HEK293 (cell line): Measurements from ENCODE around the gene KLHL8.

Experiments
- CTCF ChIA-PET: fragments of 350-600 bp; formaldehyde crosslinking; extraction: SDS; loops from one replicate; lab custom pipeline; 2021; ENCODE audit warnings: antibody characterized with exemption; lab: Yijun Ruan, JAX
- POLR2A ChIA-PET: fragments of 300-600 bp; formaldehyde crosslinking; extraction: SDS; loops from one replicate; lab custom pipeline; 2020; ENCODE audit warnings: antibody characterized with exemption, inconsistent platforms; lab: Yijun Ruan, JAX
- H3K27ac ChIP-seq: fragments of 200-500 bp; sonication (Bioruptor generic); 2 replicates; pipeline ENCODE4 v1.5.1; 2014; ENCODE audit warnings: low read depth, low read length, control low read depth, inconsistent platforms; ENCODE audit errors: extremely low read depth
- H3K36me3 ChIP-seq, 2 experiments: fragments of 200-500 bp in 1 of 2; sonication (Bioruptor generic) in 1 of 2; 1 replicate in 1 of 2; 2 replicates in 1 of 2; pipeline ENCODE4 v1.5.1; 2014 to 2017; ENCODE audit warnings: inconsistent platforms in 2 of 2, low read length in 2 of 2; ENCODE audit not compliant: control insufficient read depth in 2 of 2, insufficient read depth in 1 of 2
- H3K4me1 ChIP-seq: fragments of 200-500 bp; sonication (Bioruptor generic); 2 replicates; pipeline ENCODE4 v1.5.1; 2014; ENCODE audit warnings: mild to moderate bottlenecking, low read length, inconsistent platforms; ENCODE audit not compliant: control insufficient read depth, insufficient read depth
- H3K4me3 ChIP-seq: 2 replicates; pipeline ENCODE4 v1.5.1; 2011; ENCODE audit warnings: low read depth, mild to moderate bottlenecking, control low read depth, low read length, moderate library complexity
- H3K9me3 ChIP-seq: fragments of 200-500 bp; sonication (Bioruptor generic); 2 replicates; pipeline ENCODE4 v1.5.1; 2014; ENCODE audit warnings: low read depth, low read length, inconsistent platforms; ENCODE audit not compliant: control insufficient read depth, insufficient read depth
- BCL11A ChIP-seq: fragments of 450-650 bp; formaldehyde crosslinking; IDR thresholded peaks from 2 replicates; pipeline ENCODE4 v1.5.1; 2016; ENCODE audit warnings: low read depth, missing biosample characterization, missing genetic modification characterization
- HOXA7 ChIP-seq: sonication (generic); formaldehyde crosslinking; IDR thresholded peaks from 2 replicates; pipeline ENCODE4 v1.8.1; 2022; ENCODE audit warnings: missing genetic modification reagents, borderline replicate concordance
- HOXC10 ChIP-seq: sonication (generic); formaldehyde crosslinking; IDR thresholded peaks from 2 replicates; pipeline ENCODE4 v1.8.1; 2023; ENCODE audit warnings: mild to moderate bottlenecking, missing genetic modification reagents
- KLF7 ChIP-seq: fragments of 450-650 bp; formaldehyde crosslinking; IDR thresholded peaks from 2 replicates; pipeline ENCODE4 v1.5.1; 2016; ENCODE audit warnings: missing biosample characterization, missing genetic modification characterization, borderline replicate concordance
- OVOL3 ChIP-seq: fragments of 450-650 bp; formaldehyde crosslinking; IDR thresholded peaks from 2 replicates; pipeline ENCODE4 v1.5.1; 2016; ENCODE audit warnings: missing biosample characterization, missing genetic modification characterization
- PRDM6 ChIP-seq: fragments of 450-650 bp; formaldehyde crosslinking; IDR thresholded peaks from 2 replicates; pipeline ENCODE4 v1.5.1; 2017; ENCODE audit warnings: missing biosample characterization, missing genetic modification characterization
- RBAK ChIP-seq: fragments of 450-650 bp; formaldehyde crosslinking; IDR thresholded peaks from 2 replicates; pipeline ENCODE4 v1.5.1; 2016; ENCODE audit warnings: missing biosample characterization, missing genetic modification characterization
- SETDB1 ChIP-seq: IDR thresholded peaks from one replicate; pipeline ENCODE4 v1.6.1; 2017; ENCODE audit warnings: mild to moderate bottlenecking, low read length, moderate library complexity, mixed read lengths; ENCODE audit not compliant: insufficient read length
- ZNF10 ChIP-seq: fragments of 450-650 bp; formaldehyde crosslinking; IDR thresholded peaks from 2 replicates; pipeline ENCODE4 v1.5.1; 2017; ENCODE audit warnings: missing biosample characterization, missing genetic modification characterization
- ZNF140 ChIP-seq: fragments of 450-650 bp; formaldehyde crosslinking; IDR thresholded peaks from 2 replicates; pipeline ENCODE4 v1.5.1; 2016; ENCODE audit warnings: missing biosample characterization, missing genetic modification characterization
- ZNF16 ChIP-seq: fragments of 450-650 bp; formaldehyde crosslinking; IDR thresholded peaks from 2 replicates; pipeline ENCODE4 v1.5.1; 2016; ENCODE audit warnings: low read depth, missing biosample characterization, missing genetic modification characterization
- ZNF221 ChIP-seq: fragments of 450-650 bp; formaldehyde crosslinking; IDR thresholded peaks from 2 replicates; pipeline ENCODE4 v1.5.1; 2017; ENCODE audit warnings: missing biosample characterization, missing genetic modification characterization, borderline replicate concordance
- ZNF302 ChIP-seq: fragments of 450-650 bp; formaldehyde crosslinking; IDR thresholded peaks from 2 replicates; pipeline ENCODE4 v1.5.1; 2016; ENCODE audit warnings: missing biosample characterization, missing genetic modification characterization, low read depth
- ZNF341 ChIP-seq: fragments of 450-650 bp; formaldehyde crosslinking; IDR thresholded peaks from 2 replicates; pipeline ENCODE4; 2016; ENCODE audit warnings: low read depth, missing biosample characterization, missing genetic modification characterization
- ZNF350 ChIP-seq: fragments of 450-650 bp; formaldehyde crosslinking; IDR thresholded peaks from 2 replicates; pipeline ENCODE4 v1.5.0; 2017; ENCODE audit warnings: missing biosample characterization, mild to moderate bottlenecking, missing genetic modification characterization
- ZNF433 ChIP-seq: fragments of 450-650 bp; formaldehyde crosslinking; IDR thresholded peaks from 2 replicates; pipeline ENCODE4 v1.5.1; 2016; ENCODE audit warnings: missing biosample characterization, missing genetic modification characterization, low read depth
- ZNF560 ChIP-seq: fragments of 450-650 bp; formaldehyde crosslinking; IDR thresholded peaks from 2 replicates; pipeline ENCODE4 v1.5.1; 2017; ENCODE audit warnings: missing biosample characterization, missing genetic modification characterization, borderline replicate concordance
- ZNF596 ChIP-seq: fragments of 450-650 bp; IDR thresholded peaks from 2 replicates; pipeline ENCODE4 v1.5.0; 2018; ENCODE audit warnings: missing biosample characterization, mild to moderate bottlenecking, missing genetic modification characterization, moderate library complexity
- ZNF600 ChIP-seq: fragments of 450-650 bp; formaldehyde crosslinking; IDR thresholded peaks from 2 replicates; pipeline ENCODE4 v1.5.1; 2016; ENCODE audit warnings: missing biosample characterization, missing genetic modification characterization
- ZNF623 ChIP-seq: fragments of 450-650 bp; formaldehyde crosslinking; IDR thresholded peaks from 2 replicates; pipeline ENCODE4 v1.5.1; 2016; ENCODE audit warnings: missing biosample characterization, missing genetic modification characterization
- ZNF624 ChIP-seq: fragments of 450-650 bp; formaldehyde crosslinking; IDR thresholded peaks from 2 replicates; pipeline ENCODE4 v1.5.1; 2017; ENCODE audit warnings: missing biosample characterization, missing genetic modification characterization
- ZNF677 ChIP-seq: fragments of 450-650 bp; IDR thresholded peaks from 2 replicates; pipeline ENCODE4 v1.5.0; 2018; ENCODE audit warnings: missing biosample characterization, mild to moderate bottlenecking, missing genetic modification characterization, moderate library complexity
- ZNF692 ChIP-seq: fragments of 450-650 bp; formaldehyde crosslinking; IDR thresholded peaks from 2 replicates; pipeline ENCODE4 v1.5.1; 2016; ENCODE audit warnings: missing biosample characterization, missing genetic modification characterization
- ZSCAN16 ChIP-seq: fragments of 450-650 bp; formaldehyde crosslinking; IDR thresholded peaks from 2 replicates; pipeline ENCODE4 v1.5.1; 2016; ENCODE audit warnings: missing biosample characterization, missing genetic modification characterization

KLHL8 gene

GRCh38 chr4:87266986-87267385 is 46.6 kb upstream of the KLHL8 start (continued):
- TF ChIP-seq OVOL3 (tag by site-specific recombination) (no peak), ZNF140 (no peak), ZNF600 (no peak)
- TF ChIP-seq, all 188 proteins: peak for 0

- no peak overlapping the region for H3K4me3 ChIP-seq
- CTCF ChIA-PET = interaction anchor here (2.1 kb wide), 1 partner anchor 112 kb away, joined by 4 read pairs; no protein-coding TSS in a partner anchor
- H3K27ac ChIP-seq = no peak overlapping the region
- no peaks in the 10 kb centered on the region for H3K36me3 ChIP-seq
- POLR2A ChIA-PET = no interaction called here
- TF ChIP-seq ZNF10 (tag by site-specific recombination) (peak; percentile 59), HOXA7 (no peak), SETDB1 (peak; percentile 71), ZNF624 (tag by site-specific recombination) (no peak), KLF7 (no peak), ZSCAN16 (tag by site-specific recombination) (no peak), ZNF16 (tag by site-specific recombination) (no peak), ZNF221 (tag by site-specific recombination) (no peak), ZNF302 (tag by site-specific recombination) (no peak), ZNF600 (no peak), ZNF560 (tag by site-specific recombination) (no peak)
- no peaks in the 10 kb centered on the region for H3K9me3 ChIP-seq
- no peaks in the 10 kb centered on the region for H3K4me1 ChIP-seq
These were observed 42.5 kb upstream of the KLHL8 start for GRCh38 chr4:87262886-87263285.

- Histone ChIP-seq H3K27ac (no peak overlapping the region), H3K9me3 (no peaks in the 10 kb centered on the region), H3K4me1 (no peaks in the 10 kb centered on the region), H3K36me3 (no peaks in the 10 kb centered on the region)
- CTCF ChIA-PET = interaction anchor here (2.1 kb wide), 1 partner anchor 115 kb away, joined by 4 read pairs; no protein-coding TSS in a partner anchor
- TF ChIP-seq ZNF221 (tag by site-specific recombination) = no peak
- no peak for TF ChIP-seq HOXC10
- no peak for TF ChIP-seq BCL11A (tag by site-specific recombination)
- no peak for TF ChIP-seq ZNF623 (tag by site-specific recombination)
- TF ChIP-seq RBAK (tag by site-specific recombination) = no peak
- no peak for TF ChIP-seq ZNF341 (tag by site-specific recombination)
- no peak for TF ChIP-seq ZNF596 (tag by site-specific recombination)
- TF ChIP-seq ZNF350 (tag by site-specific recombination) = no peak
- TF ChIP-seq ZNF433 (tag by site-specific recombination) = no peak
- TF ChIP-seq ZNF677 = no peak
- no peak for TF ChIP-seq PRDM6 (tag by site-specific recombination)
- no peak for TF ChIP-seq ZNF692
- TF ChIP-seq, all 188 proteins: peak for 0
- H3K4me3 ChIP-seq = no peak overlapping the region
- POLR2A ChIA-PET = no interaction called here
These were observed 40.1 kb upstream of the KLHL8 start for GRCh38 chr4:87260477-87260876.
